HCT116 (cell line): ENCODE measurements around the gene TPRG1L.

Experiments
- EZH2 ChIP-seq: fragments of 200-600 bp; sonication (generic); IDR thresholded peaks from 2 replicates; pipeline ENCODE4 v1.6.1; 2017; ENCODE audit warnings: antibody characterized with exemption, mixed run types
- POLR2AphosphoS5 ChIP-seq: IDR thresholded peaks from 2 replicates; pipeline ENCODE4 v1.6.1; 2011; ENCODE audit warnings: mild to moderate bottlenecking, low read depth, low read length, moderate library complexity
- RAD21 ChIP-seq: IDR thresholded peaks from 2 replicates; pipeline ENCODE4 v1.6.1; 2012; ENCODE audit warnings: low read depth, mild to moderate bottlenecking
- SP1 ChIP-seq: IDR thresholded peaks from 2 replicates; pipeline ENCODE4 v1.6.1; 2012; ENCODE audit warnings: low read depth
- TF ChIP-seq, protein P1 (sequence below): IDR thresholded peaks from 2 replicates; pipeline ENCODE4 v1.6.1; 2012
- TF ChIP-seq, protein P2 (sequence below), 3 experiments: fragments of 200-600 bp in 1 of 3; sonication (generic) in 1 of 3; IDR thresholded peaks in 2 of 3; conservative IDR thresholded peaks in 1 of 3; 2 replicates each; pipeline ENCODE4 v1.5.1; 2012 to 2017; ENCODE audit warnings: low read depth in 2 of 3, low read length in 2 of 3, antibody characterized with exemption in 1 of 3, borderline replicate concordance in 1 of 3, control low read depth in 1 of 3, mild to moderate bottlenecking in 1 of 3, mixed read lengths in 1 of 3, mixed run types in 1 of 3, moderate library complexity in 1 of 3; ENCODE audit not compliant: insufficient read depth in 1 of 3

DNA sequence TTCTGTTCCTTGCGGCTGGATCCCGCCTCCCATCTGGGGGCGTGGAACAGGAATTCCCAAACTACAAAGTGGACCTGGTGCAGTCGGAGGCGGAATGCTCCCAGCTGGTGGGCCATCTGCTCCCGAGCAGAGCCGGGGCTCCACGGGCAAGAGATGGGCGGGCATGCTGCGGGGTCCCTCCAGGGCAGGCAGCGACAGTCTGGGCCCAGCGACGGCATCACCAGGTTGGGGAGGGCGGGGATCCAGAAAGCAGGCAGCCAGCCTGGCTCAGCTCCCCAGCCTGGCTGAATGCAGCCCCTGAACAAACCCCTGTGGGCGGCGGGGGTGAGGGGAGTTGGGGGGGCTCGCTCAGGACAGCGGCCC is 17.1 kb upstream of the TPRG1L start:
- TF ChIP-seq, protein P1, sequence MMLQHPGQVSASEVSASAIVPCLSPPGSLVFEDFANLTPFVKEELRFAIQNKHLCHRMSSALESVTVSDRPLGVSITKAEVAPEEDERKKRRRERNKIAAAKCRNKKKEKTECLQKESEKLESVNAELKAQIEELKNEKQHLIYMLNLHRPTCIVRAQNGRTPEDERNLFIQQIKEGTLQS, result no peak
- TF ChIP-seq, protein P2, sequence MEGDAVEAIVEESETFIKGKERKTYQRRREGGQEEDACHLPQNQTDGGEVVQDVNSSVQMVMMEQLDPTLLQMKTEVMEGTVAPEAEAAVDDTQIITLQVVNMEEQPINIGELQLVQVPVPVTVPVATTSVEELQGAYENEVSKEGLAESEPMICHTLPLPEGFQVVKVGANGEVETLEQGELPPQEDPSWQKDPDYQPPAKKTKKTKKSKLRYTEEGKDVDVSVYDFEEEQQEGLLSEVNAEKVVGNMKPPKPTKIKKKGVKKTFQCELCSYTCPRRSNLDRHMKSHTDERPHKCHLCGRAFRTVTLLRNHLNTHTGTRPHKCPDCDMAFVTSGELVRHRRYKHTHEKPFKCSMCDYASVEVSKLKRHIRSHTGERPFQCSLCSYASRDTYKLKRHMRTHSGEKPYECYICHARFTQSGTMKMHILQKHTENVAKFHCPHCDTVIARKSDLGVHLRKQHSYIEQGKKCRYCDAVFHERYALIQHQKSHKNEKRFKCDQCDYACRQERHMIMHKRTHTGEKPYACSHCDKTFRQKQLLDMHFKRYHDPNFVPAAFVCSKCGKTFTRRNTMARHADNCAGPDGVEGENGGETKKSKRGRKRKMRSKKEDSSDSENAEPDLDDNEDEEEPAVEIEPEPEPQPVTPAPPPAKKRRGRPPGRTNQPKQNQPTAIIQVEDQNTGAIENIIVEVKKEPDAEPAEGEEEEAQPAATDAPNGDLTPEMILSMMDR (IDR thresholded peaks at IDR 0.05 in 2 of 3, conservative IDR thresholded peaks at IDR 0.05 in 1 of 3; ENCODE audit: borderline replicate concordance in 1 of 3, insufficient read depth in 1 of 3, low read depth in 2 of 3, low read length in 2 of 3), result no peak
- TF ChIP-seq POLR2AphosphoS5 (no peak), SP1 (no peak), RAD21 (no peak), EZH2 (no peak)
